GM19035 (cell line): ENCODE results near the gene OR10A2.
A peak's percentile ranks its signal among the peaks of the same experiment; 100 is the strongest.
"Not testable (repeated sequence)": the region's sequence is repeated elsewhere in the genome, so short reads cannot be mapped to it uniquely, and the experiment has no call there.

Source experiments
- ATAC-seq: cut with Tn5 transposase; IDR thresholded peaks from one replicate; pipeline ENCODE4 v1.9.1; 2021; ENCODE audit not compliant: unreplicated experiment

Gene OR10A2

DNA sequence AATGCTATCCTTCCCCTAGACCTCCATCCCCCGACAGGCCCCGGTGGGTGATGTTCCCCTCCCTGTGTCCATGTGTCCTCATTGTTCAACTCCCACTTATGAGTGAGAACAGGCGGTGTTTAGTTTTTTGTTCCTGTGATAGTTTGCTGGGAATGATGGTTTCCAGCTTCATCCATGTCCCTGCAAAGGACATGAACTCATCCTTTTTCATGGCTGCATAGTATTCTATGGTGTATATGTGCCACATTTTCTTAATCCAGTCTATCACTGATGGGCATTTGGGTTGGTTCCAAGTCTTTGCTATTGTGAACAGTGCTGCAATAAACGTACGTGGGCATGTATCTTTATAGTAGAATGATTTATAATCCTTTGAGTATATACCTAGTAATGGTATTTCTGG, 24.9 kb downstream of the OR10A2 start:
- not testable (repeated sequence) for ATAC-seq

DNA sequence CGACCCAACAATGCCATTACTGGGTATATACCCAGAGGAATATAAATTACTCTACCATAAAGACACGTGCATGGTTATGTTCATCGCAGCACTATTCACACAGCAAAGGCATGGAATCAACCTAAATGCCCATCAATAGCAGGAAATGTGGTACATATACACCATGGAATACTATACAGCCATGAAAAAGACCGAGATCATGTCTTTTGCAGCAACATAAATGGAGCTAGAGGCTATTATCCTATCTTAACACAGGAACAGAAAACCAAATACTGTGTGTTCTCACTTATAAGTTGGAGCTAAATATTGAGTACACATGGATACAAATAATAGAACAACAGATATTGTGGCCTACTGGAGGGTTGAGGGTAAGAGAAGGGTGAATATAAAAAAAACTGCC, 26.0 kb downstream of the OR10A2 start:
- no peak for ATAC-seq

DNA sequence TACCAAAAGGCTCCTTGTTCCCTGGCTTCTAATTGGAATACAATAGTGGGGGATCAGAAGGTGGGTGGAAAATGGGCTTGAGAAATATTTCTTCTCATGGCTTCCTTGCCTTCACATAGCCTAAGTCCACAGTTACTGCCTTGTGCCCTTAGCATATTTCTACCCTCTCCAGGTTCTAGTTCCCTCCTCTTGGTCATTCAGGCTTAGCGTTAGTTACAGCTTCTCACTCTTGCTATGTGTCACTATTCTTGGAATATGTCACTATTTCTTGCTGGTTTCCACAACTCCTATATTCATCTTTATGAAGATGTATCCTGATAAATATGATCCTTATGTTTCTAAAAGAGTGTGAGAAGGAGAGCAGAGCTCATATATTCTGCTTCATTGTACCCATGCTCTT, 27.0 kb downstream of the OR10A2 start:
- no peak for ATAC-seq

DNA sequence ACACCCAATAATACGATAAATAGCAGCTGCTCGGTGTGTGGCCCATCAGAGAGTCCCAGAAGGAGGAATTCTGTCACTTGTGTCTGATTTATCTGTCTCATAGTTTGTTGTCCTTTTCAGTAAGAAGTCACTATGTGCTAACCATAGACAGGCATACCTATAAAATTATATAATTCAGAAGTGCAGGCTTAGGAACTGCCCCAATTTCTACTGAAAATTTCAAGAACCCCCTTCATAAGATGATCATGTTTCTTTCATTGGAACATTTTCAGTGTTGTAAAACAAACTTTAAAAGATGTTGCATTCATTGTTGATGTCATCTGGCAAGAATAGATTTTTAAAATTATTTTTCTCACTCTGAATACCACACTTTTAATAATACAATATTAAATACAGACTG, 29.5 kb downstream of the OR10A2 start, which contains the start of gene OR2D2:
TSS of gene OR2D2 (minus strand) at position 101 of the 400 bp plus-strand sequence. CDS start at position 101, 0 bp downstream.
- no peak for ATAC-seq

DNA sequence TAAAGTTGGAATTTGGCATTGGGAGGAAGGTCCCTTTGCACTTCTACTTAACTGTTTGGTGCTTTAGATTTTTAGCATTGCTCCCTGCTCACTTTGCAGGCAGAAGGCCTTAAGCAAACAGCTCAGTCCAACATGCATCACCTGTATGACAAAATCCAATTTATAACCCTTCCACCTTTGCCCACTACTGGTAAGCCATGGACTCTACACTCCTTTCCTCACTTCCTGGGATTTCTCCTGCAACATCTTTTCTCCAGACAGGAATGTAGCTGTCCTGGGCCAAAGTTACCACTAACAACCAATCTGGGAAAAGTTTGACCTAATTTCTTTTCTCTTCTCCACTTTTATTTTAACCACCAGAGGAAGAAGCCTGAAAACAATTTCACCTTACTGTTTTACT, 31.2 kb downstream of the OR10A2 start:
- ATAC-seq: no peak

DNA sequence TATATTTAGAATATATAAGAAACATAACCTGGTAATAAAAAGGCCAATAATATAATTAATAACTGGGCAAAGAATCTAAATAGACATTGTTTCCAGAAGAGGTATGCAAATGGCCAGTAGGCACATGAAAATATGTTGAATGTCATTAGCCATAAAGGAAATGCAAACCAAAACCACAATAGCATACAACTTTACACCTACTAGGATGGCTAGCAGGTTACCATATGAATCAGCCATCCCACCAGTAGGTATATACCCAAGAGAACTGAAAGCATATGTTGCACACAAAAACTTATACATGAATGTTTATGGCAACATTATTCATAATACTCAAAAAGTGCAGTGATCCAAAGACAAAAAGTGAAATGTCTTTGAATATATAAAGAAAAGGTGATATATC, 32.2 kb downstream of the OR10A2 start:
- ATAC-seq: peak; percentile 83

DNA sequence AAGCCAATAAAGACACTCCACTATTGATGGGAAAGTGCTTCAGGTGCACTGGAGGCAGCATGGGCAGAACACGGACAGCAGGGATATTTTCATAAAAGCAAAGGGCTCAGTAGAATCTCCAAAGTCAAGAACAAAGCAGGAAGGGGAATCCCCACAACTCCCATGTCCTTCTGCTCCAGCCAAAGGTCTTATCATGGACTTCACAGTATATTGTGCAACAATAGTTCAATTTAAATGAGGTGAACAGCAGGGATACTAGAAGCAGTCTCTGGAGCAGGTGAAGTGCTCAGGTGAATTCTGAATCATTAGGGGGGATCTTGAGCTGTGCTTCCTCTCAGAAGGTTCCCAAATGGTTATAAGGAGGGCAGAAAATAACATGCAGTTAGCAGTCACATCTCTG, 36.1 kb downstream of the OR10A2 start:
- no peak for ATAC-seq

DNA sequence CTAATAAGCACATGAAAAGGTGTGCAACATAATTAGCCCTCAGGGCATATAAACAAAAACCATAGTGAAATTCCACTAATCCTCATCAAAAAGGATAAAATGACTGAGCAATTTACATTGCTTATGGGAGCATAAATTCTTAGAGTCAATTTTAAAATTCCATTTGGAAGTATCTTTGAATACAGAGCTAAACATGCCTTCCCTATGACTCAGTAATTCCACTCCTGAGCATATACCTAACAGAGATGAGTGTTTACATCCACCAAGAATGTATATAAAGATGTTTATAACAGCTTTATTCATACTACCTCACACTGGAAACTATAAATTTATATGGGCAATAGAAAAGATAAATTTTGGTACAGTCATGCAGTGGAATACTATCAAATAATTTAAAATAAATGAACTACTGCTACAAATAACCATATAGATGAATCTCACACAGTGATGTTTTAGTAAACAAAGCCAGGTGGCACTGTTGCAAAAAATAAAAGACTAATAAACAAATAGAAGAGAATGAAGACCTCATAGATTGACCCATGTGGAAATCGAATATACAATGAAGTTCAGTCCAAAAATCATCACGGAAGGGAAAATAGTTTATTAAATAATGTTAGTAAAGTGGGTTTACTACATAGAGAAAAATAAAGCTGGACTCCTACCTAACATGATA, 37.6 kb downstream of the OR10A2 start:
- ATAC-seq: no peak

DNA sequence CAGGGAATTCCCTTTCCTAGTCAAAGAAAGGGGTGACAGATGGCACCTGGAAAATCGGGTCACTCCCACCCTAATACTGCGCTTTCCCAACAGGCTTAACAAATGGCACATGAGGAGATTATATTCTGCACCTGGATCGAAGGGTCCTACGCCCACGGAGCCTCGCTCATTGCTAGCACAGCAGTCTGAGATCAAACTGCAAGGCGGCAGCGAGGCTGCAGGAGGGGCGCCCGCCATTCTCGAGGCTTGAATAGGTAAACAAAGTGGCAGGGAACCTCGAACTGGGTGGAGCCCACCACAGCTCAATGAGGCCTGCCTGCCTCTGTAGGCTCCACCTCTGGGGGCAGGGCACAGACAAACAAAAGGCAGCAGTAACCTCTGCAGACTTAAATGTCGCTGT, 41.9 kb downstream of the OR10A2 start:
- not testable (repeated sequence) for ATAC-seq

DNA sequence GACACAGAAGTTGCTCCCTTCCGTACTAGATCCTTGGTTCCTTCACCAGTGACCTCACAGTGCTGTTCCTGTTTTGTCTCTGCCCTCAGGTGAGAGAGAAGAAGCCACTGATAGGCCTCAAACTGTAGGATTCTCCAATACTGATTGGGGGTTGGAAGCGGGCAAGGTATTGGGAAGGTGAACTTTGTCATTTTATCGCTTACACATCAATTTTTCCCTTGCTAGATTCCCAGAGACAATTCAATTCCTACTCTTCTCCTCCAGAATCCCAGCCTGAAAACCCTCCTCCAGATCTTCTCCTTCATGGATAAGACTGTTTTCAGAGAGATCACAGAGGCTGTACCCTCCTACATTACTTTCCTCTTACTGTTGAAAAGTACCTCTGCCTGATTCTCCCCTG, 48.5 kb downstream of the OR10A2 start:
- no peak for ATAC-seq

DNA sequence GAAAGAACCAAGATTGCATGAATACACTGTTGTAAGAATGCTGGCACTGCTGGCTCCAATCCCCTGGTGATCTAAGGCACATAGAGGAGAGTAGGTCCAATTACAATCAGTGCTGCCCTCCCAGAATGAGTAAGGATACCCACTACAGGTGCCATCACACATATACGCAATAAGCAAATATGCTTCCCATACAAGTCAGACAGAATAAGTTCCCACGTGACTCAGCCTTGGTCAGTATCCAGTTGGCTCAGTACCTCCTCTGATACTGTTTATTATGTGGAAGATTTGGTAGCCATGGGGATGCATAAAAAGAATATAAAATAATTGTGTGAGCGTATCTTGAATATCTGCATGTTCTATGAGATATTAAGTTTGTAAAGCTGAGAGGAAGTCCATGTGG, 49.1 kb downstream of the OR10A2 start:
- ATAC-seq: no peak

DNA sequence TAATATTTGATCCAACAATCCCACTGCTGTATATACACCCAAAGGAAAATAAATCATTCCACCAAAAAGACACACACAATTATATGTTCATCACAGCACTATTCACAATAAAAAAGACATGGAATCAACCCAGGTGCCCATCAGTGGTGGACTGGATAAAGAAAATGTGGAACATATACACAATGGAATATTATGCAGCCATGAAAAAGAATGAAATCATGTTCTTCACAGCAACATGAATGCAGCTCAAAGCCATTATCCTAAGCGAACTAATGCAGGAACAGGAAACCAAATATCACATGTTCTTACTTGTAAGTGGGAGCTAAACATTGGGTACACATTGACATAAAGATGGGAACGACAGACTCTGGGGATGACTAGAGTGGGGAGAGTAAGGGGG, 56.8 kb downstream of the OR10A2 start:
- ATAC-seq: no peak

DNA sequence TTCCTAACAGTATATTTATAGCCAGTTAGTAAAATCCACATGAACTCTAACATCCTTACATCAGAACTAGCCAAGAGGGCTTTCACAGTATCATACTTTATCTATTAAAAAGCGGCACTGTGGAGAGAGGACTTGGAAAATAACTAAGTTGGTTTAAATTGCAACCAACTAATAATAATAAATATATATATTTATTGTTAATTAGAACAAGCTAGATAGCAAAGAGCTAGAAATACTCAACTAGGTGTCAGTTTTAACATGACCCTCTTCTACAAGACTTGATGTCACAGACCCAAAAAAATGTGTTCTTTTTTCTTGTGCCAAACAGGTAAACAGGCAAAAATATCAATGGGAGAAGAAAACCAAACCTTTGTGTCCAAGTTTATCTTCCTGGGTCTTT, 57.8 kb downstream of the OR10A2 start, which contains the start of gene OR2D3:
TSS of gene OR2D3 (plus strand) at position 301 of the 400 bp plus-strand sequence. CDS start at position 301, 0 bp downstream.
- no peak for ATAC-seq
